GM19035 (cell line): ENCODE data around the gene ALKAL2.

Experiments used
- ATAC-seq: cut with Tn5 transposase; IDR thresholded peaks from one replicate; pipeline ENCODE4 v1.9.1; 2021; ENCODE audit not compliant: unreplicated experiment

Gene ALKAL2

GRCh38 chr2:248724-249123 lies 39.2 kb downstream of the ALKAL2 start:
- no peak for ATAC-seq

GRCh38 chr2:246489-247144 lies 41.3 kb downstream of the ALKAL2 start:
- no peak for ATAC-seq

GRCh38 chr2:244547-244946 lies 43.3 kb downstream of the ALKAL2 start:
- no peak for ATAC-seq

GRCh38 chr2:238869-239268 lies 49.0 kb downstream of the ALKAL2 start:
- no peak for ATAC-seq

GRCh38 chr2:238431-238830 lies 49.5 kb downstream of the ALKAL2 start:
- no peak for ATAC-seq

GRCh38 chr2:237878-238277 lies 50.0 kb downstream of the ALKAL2 start:
- no peak for ATAC-seq

- no peak for ATAC-seq
Measured at GRCh38 chr2:236993-237539, 50.8 kb downstream of the ALKAL2 start.

- no peak for ATAC-seq
Measured at GRCh38 chr2:234421-234820, 53.5 kb downstream of the ALKAL2 start.

GRCh38 chr2:233030-233429 lies 54.9 kb downstream of the ALKAL2 start:
- ATAC-seq = no peak

- ATAC-seq = no peak
Measured at GRCh38 chr2:231521-232185, 56.2 kb downstream of the ALKAL2 start.
